HG03469 (cell line): ENCODE results near the gene HMG20A.

ENCODE experiments used
- ATAC-seq: cut with Tn5 transposase; IDR thresholded peaks from one replicate; pipeline ENCODE4 v1.9.1; 2021; ENCODE audit warnings: mild to moderate bottlenecking, moderate library complexity, moderate number of reproducible peaks; ENCODE audit not compliant: unreplicated experiment

HMG20A gene

GRCh38 chr15:77420610-77421369 lies at the start of gene HMG20A:
Gene HMG20A (plus strand): TSS chr15:77420888. CDS start chr15:77458408, 37,520 bp downstream.
- ATAC-seq: peak; percentile 17

GRCh38 chr15:77371850-77372563 lies 48.7 kb upstream of the HMG20A start:
- no peak for ATAC-seq

DNA sequence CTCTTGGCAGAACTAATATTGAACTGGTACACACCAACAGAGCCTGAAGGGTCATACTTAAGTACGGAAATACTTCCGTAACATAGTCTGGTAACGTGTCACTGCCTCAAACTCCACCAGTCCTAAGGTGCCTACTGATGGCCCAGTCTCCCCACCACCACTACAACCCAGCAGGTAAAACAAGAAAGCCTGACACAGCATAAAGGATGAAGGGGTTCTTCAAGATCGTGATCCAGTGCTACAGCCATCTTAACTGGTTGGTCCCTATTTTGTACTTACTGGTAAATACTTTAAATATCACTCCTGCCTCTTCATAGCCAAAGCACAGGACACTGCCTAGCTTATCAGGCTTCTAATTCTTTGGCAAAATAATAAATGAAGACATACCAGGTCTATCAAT lies 47.2 kb upstream of the HMG20A start:
- ATAC-seq: no peak

- no peak for ATAC-seq
Measured at GRCh38 chr15:77375133-77375532, 45.6 kb upstream of the HMG20A start.

- ATAC-seq: no peak
Measured at GRCh38 chr15:77376770-77377169, 43.9 kb upstream of the HMG20A start.

GRCh38 chr15:77380033-77380432 lies 40.7 kb upstream of the HMG20A start:
- no peak for ATAC-seq

GRCh38 chr15:77384086-77384485 lies 36.6 kb upstream of the HMG20A start:
- ATAC-seq: no peak

- ATAC-seq: no peak
Measured at GRCh38 chr15:77384589-77385359, 35.9 kb upstream of the HMG20A start.

DNA sequence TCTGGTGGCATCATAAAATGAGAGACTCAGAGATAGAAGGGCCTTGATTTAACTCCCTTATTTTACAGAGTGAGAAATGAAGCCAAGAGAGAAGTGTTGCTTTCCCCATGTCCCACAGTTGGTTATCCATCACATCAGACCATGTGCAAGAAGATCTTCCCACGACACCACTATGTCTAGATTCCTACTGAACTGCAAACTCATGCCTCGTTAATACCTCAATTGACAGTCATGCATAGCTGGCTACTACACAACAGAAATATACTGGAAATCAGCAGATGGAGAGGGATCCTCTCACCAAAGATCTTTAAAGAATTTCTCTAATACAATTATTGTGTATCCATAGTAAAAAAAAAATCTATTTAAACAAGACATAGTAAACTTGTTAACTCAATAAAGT lies 34.1 kb upstream of the HMG20A start:
- no peak for ATAC-seq

GRCh38 chr15:77387365-77388105 lies 33.2 kb upstream of the HMG20A start:
- ATAC-seq: no peak

GRCh38 chr15:77391372-77391951 lies 29.2 kb upstream of the HMG20A start:
- no peak for ATAC-seq

DNA sequence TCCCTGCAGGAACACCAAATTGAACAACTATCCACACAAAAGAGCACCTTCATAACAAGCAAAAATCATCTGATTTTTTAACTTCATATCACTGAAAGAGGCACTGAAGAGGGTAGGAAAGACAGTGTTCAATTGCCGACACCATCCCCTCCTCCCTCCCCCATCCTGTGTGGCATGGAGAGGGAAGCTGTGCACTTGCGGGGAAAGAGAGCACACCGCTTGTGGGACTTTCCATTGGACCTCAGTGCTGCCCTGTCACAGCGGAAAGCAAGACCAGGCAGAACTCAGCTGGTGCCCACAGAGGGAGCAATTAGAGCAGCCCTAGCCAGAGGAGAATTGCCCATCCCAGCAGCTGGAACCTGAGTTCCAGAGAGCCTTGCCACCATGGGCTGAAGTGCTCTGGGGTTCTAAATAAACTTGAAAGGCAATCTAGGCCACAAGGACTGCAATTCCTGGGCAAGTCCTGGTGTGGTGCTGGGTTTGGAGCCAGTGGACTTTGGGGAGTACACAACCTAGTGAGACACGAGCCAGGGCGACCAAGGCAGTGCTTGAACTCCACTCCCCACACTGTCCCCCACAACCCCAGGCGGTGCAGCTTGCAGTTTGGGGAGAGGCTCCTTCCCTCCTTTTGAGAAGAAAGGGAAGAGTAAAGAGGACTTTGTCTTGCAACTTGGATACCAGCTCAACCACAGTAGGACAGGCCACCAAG lies 27.8 kb upstream of the HMG20A start:
- ATAC-seq: no peak

- ATAC-seq: no peak
Measured at GRCh38 chr15:77393471-77393840, 27.2 kb upstream of the HMG20A start.

GRCh38 chr15:77395013-77395774 lies 25.5 kb upstream of the HMG20A start:
- ATAC-seq: no peak

DNA sequence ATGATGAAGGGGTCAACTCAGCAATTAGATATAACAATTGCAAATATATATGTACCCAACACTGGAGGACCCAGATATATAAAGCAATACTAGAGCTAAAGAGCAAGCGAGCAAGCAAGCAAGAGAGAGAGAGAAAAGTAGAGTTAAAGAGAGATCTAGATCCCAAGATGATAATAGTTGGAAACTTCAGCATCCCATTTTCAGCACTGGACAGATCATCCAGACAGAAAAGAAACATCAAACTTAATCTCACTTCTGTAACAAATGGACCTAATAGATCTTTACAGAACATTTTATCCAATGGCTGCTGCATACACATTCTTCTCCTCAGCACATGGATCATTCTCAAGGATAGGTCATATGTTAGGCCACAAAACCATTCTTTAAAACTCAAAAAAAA lies 24.0 kb upstream of the HMG20A start:
- no peak for ATAC-seq

DNA sequence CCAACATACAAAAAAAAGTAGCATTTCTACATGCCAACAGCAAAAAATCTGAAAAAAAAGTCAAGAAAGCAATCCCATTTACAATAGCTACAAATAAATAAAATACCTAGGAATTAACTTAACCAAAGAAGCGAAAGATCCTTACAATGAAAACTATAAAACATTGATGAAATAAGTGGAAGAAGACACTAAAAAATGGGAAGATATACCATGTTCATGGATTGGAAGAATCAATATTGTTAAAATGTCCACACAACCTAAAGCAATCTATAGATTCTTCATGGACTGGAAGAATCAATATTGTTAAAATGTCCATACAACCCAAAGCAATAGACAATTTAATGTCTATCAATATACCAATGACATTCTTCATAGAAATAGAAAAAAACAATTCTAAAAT lies 21.8 kb upstream of the HMG20A start:
- no peak for ATAC-seq

GRCh38 chr15:77400258-77400657 lies 20.4 kb upstream of the HMG20A start:
- no peak for ATAC-seq

GRCh38 chr15:77402740-77403379 lies 17.8 kb upstream of the HMG20A start:
- no peak for ATAC-seq
